Measurements from ENCODE around the gene IFT122.

Gene IFT122

DNA sequence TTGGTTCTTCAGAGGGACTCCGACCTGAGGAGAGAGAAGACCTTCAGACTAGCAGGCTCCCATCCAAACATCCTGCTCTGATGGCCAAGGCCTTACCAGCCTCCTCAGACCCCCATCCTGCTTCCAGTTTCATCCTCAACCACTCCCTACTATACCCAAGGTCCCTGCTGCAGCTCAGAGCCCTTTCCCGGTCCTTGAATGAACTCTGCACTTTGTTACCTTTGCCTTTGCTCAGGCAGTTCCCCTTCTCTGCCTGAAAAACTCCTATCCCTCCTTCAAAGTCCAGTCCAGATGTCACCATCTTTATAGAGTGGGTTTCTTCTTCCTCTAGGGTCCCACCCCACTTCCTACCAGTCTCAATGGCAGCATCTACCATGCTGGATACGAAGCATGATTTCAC, 24.6 kb upstream of the IFT122 start:
- no peak for DNase-seq

DNA sequence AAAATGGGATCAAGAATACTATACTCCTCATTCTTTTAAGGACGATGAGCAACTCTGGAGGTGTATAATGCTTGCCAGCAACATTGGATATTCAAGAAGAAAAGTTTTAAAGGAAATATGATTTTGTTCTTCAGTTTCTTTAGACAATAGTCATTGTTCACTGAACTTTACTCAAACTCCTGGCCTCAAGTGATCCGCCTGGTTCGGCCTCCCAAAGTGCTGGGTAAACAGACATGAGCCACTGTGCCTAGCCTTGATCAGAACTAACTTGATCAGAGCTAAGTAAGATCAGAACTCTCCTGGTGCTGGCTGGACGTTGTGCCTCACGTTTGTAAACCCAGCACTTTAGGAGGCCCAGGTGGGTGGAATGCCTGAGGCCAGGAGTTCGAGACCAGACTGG, 24.2 kb upstream of the IFT122 start:
- no peak for DNase-seq

DNA sequence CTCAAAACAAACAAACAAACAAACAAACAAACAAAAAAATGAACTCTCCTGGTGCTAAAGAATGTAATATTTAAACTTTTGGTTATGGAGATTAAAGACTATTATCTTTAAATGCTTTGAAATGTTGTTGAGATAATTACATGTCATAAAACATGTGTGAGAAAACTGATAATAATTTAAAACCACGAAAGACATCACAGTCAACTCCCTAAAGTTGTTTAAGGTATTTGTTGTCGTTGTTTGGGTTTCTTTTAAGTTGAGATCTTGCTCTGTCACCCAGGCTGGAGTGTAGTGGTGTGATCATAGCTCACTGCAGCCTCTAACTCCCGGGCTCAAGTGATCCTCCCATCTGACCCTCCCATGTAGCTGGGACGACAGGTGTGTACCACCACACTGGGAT, 23.6 kb upstream of the IFT122 start:
- DNase-seq = no peak

DNA sequence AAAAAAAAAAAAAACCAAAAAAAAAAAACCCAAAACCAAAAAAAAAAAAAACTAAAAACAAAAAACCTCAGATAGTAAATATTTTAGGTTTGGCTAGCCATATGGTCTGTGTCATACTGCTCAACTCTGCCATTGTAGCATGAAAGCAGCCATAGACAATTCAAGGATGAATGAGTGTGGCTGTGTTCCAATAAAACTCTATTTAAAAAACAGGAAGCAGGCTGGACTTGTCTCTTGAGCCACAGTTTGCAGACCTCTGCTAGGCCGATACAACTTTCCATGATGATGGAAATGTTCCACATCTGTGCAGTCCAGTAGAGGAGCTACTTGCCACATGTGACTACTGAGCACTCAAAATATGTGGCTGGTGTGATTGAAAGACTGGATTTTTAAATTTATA, 22.7 kb upstream of the IFT122 start:
- DNase-seq = no peak

DNA sequence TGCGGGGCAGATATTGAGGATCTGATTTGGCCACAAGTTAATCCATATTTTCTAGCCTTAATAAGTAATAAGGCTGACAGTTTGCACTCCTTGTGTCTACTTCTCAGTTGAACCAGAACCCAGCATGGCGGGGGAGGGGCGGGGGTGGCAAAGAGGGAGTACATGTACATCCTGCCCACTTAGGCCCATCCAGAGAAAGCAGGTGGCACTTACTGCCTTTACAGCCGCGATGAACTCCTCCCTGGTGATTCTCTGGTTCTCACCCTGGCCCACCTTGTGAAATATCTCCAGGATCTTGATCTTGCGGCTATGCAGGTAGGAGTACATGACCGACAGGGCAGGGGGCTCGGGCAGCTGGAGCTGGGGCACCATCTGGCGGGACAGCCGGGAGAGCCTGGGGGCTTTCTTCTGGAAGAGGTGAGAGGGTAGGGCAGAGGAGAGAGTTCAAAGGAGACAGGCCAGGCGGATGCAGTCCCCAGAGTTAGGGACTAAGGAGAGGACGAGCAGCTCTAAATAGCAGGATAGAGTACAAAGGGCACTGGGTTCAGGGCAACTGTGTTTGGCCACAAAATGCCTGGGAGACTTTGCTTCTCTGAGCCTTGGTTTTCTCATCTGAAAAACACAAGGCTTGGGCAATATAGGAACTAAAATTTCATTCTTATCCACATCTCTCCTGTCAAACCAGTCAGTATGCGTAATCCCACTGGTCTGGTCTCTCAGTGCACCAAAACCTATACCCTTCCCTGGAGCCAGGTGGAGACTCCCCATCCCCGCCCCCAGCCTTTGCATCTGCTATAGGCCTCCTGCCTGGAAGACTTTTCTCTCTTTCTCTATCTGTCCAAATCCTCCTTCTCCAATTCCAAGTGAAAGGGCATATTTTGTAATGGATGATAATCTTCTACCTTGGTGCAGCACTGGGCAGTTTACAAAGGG, 21.7 kb upstream of the IFT122 start:
- no peak for DNase-seq

DNA sequence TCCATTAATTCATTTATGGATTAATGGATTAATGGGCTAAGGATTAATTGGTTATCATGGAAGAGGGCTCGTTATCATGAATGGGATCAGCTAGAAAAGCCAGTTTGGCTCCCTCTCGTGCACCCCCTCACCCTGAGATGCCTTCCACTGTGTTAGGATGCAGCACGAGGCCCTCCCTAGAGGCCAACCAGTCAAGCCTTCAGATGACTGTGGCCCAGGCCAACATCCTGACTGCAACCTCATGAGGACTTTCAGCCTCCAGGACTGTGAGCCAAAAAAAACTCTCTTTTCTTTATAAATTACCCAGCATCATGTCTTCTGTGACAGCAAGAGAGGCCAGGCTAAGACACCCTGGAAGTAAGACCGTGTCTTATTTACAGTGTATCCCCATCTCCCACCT, 20.5 kb upstream of the IFT122 start:
- DNase-seq = no peak

DNA sequence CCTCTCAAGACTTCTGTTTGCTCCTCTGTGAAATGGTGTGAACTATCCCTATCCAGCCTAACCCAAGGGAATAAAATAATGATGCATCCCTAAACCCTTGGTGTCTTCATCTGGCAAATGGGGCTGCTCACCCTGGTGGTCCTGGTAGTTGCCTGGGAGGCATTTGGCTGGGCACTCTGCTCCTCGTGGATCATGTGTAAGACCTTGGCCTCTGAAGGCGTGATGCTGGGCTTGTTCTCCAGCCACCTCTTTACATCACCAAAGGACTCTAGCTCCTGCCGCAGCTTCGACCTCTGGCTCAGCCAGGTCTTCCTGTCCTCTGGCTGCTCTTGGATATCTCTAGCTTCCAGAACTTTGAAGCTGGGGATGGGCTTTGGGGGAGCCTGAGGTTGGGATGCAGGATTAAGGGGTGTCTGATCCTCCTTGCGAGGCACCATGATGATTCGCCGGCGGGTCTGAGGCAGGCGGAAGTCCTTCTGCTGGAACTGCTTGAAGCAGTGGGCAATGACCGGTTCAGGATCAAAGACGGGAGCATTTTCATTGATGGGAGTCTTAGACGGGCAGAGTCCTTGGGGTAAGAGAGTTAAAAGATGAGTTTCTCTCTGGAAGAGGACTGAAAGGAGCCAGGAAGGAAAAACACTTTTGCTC, 18.7 kb upstream of the IFT122 start:
- DNase-seq = no peak

DNA sequence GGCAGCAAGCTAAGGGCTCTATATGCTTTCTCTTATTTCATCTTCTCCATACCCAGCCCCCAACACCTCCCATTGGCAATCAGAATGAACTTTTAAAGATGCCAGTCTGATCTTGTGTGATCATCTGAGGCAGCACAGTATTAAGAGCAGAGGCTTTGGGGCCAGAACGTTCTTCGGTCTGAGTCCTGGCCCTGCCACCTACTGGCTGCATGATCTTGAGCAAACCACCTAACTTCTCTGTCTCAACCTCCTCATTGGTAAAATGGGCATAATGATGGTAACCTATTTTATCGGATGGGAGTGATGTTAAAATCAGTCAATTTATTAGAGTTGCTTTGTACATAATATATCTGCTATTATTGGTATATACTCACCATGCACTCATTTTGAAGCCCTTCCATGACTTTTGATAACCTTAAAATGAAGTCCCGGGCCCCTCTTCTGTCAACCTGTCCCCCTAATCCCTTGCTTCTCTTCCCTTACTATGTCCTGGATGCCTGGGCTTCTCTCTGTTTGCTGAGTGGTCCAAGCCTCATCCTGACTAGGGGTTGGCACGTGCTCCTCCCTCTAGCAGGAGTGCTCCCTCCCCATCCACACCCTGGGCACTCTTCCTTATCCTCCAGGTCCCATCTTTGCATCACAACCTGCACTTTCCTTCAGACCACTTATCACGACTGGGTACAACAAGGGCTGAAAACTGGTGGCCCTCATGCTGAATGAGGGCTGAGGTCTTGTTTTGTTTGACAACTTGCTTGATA, 17.9 kb upstream of the IFT122 start:
- DNase-seq = no peak

DNA sequence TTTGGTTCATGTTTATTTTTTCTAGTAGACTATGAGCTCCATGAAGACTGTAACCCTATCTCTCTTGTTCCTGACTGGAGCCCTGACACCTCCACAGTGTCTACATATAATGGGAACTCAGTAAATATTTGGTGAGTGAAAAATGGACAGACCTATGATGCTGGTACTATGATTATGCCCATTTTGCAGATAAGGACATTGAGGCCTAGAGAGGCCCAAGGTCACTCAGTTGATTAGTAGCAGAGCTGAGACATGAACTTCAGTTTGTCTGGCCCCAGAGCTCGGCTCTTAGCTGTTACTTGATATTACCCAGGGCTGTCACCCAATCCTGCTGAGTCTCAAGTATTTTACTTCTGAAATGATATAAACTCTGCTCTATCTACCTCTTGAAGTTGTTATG, 17.1 kb upstream of the IFT122 start:
- no peak for DNase-seq

DNA sequence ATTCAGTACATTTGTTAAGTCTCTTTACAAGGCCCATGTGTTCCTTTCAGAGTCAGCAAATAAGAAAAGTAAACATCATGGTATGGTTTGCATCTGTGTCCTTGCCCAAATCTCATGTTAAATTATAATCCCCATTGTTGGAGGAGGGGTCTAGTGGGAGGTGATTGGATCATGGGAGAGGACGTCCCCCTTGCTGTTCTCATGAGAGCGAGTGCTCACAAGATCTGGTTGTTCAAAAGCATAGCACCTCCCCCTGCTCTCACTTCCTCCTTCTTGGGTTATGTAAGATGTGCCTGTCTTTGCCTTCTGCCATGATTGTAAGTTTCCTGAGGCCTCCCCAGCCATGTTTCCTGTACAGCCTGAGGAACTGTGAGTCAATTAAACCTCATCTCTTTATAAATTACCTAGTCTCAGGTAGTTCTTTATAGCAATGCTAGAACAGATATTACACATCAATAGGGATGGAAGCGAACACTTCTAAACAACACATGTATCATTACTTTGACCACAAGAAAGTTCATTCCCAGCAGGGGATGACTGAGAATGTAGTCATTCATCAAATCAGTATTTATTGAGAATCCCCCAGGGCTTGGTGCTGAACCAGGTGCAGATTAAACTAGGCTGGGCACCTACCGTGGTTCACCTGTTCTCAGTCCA, 15.7 kb upstream of the IFT122 start:
- DNase-seq = peak; percentile 89 to 94

DNA sequence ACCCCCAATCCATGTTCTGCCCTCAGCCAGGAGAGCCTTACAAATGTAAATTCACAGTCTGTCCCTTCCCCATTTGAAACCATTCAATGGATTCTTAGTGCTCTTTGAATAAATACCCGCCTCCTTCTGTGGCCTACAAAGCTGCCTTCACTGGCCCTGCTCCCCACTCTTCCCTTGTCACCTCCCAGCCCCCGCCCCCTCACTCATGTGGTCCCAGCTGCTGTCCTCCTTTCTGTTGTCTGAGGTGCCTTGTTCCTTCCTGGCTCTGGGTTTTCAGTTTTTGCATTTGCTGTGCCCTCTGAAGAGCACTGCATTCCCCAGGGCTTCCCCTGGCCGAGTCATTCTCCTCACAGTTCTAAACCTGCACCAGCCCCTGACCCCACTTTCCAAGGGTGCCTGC, 14.8 kb upstream of the IFT122 start:
- no peak for DNase-seq

DNA sequence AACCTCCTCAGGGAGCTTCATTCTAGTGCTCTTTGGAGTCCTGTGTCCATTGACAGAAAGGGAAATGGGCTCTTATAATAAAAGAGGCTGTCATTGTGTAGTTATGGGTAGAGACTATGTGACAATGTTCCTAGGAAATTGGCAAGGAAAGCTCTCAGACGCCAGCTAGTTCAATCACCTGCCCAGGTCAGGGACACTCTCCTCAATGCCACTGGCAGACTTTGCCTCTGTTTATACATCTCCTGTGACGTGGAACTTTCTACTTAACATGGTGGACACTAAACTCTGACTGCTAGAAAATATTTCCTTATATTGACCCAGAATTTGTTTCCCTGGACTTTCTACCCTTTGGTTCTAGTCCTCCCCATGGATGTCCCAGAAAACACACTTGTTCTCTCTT, 14.4 kb upstream of the IFT122 start:
- no peak for DNase-seq

DNA sequence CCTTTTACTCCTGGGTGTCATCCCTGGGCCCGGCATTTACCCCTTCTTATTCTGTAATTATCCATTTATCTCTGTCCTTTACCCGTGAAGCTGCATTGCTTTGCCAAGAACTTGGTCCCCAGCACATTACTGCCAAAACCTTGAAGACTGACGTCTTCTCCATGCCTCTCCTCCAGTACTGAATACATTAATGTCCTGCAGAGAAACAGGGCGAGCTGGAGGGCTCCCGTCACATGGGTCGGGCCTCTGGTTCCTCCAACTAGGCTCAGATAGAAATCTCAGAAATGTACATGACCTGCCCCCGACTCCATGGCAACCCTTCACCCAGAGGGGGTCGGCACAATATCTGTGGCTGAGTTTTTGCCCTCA, 12.0 kb upstream of the IFT122 start:
- no peak for DNase-seq

DNA sequence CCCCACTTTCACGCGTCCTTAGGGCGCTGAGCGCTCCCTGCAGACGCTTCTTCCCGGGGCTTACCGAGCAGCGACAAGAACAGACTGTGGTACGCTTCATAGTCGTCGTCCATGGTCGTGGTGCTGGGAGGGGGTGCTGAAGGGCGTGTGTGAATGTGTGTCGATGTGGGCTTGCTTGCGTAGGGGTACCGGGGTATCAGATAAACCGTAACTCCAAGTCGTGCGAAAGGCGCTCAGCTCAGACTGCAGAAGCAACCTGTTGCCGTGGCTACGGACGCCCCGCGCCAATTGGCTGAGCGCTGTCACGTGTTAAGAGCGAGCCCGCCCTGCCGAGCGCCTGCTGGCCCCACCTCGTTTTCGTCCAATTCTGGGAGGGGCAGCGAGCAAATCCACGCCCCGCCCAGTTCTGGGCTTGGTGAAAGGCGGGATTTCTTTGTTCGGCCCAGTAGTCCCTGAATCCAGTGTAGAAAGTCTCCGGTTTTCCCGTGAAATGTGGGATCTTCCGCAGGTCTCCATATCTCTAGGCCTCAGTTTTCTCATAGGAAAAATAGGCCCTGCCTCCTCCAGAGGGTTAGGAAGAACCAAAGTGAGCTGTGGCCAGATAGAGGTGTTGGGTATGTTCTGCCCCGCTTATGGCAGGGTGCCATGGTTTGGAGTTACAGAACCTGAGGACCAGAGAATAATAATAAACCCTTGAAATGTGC, 11.5 kb upstream of the IFT122 start, which contains the start of gene EFCAB12:
TSS of gene EFCAB12 (minus strand) at position 261 of the 704 bp plus-strand sequence. CDS start at position 113, 148 bp downstream.
- DNase-seq = peak; percentile 88 to 91

DNA sequence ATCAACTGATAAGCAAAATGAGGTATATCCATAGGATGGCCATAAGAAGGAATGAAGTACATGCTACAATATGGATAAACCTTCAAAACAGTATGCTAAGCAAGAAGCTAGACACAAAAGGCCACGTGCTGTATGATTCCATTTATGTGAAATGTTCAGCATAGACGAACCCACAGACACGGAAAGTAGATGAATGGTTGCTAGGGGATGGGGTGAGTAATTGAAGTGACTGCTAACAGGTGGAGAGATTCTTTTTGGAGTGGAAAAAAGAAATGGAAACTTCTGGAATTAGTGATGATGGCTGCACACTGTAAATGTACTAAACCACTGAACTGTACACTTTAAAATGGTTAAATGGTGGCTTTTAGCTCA, 11.0 kb upstream of the IFT122 start:
- no peak for DNase-seq

DNA sequence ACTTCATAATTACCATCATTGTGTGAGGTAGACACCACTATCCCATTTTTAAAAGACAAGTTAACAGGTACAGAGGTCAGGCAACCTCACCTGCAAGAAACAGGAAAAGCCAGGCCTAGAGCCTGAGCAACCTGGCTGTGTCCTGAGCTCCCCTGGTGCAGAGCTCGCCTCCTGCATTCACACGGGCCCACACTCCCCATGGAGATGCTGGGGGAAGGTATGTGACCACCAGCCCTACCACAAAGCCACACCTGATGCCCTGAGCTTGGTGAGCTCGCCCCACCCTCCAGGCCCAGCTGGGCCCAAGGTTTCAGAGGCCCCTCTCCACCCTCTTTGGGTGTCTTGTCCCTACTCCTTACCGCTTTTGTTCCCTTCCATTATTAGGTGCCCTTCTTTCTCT, 10.4 kb upstream of the IFT122 start:
- DNase-seq = no peak

DNA sequence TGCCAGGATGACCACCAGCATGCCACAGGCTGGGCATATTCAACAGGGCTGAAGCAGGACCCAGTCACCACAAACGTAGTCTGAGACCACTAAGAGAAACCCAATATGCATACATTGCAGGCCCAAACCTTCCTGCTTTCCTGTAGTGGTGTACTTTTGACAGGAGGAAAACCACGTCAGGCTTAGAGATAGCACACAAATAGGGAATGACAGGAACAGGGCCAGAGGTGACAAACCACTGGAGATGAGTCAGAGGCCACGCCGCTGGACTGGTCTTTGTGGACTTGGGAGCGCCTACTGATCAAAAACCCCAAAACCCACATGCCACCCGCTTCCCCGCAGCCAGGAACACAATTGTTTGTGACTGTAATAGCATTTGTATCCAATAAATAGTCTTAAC, 8.0 kb upstream of the IFT122 start:
- DNase-seq = no peak

DNA sequence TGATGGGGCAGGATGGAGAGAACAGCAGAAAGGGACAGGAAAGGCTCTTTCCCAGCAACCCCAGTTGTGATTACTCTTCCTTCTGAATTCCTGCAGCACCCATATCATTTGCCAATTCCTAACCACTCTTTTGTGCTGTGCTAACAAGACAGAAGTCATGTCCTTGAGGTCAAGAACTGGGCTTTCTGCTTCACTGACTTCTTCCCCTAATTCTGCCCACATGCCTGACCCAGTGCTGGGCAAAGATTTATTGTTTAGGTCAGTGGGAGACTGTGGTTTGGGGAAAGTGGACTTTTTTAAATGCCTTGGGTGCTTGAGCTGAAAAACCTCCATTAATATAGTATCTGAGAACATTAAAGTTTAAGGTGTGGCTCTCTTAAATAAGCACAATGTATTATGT, 7.4 kb upstream of the IFT122 start:
- no peak for DNase-seq

DNA sequence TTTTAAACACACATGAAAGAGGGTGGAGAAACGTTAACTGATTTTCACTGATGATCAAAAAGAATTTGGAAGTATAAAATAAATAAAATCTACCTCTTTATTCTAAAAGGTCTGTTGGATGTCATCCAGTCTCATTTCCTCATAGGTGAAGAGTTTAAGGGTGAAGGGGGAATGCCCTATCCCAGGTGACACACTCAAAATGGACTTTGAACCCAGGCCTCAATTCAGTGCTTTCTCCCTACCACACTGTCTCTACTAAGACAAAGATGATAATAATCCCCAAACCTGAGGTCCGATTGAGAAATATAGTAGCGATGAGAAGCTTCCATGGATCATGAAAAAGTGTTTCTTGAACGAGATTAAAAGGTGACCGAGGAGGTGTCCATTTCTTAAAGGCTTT, 6.5 kb upstream of the IFT122 start:
- no peak for DNase-seq

DNA sequence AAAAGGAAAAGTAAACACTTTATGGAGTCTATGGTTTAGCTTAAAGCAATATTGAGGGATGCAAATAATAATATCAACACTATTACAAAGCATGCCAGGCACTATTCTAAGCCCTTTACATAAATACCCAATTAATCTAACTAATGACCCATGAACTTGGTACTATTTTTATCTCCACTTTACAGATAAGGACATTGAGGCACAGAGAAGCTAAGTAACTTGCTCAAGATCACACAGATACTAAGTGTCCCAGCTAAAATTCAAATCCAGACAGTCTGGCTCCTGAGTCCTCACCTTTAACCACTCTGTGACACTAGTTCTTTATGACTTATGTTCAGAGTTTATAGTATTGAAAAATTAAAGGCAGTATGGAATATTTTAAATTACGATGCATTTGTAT, 5.9 kb upstream of the IFT122 start:
- no peak for DNase-seq

DNA sequence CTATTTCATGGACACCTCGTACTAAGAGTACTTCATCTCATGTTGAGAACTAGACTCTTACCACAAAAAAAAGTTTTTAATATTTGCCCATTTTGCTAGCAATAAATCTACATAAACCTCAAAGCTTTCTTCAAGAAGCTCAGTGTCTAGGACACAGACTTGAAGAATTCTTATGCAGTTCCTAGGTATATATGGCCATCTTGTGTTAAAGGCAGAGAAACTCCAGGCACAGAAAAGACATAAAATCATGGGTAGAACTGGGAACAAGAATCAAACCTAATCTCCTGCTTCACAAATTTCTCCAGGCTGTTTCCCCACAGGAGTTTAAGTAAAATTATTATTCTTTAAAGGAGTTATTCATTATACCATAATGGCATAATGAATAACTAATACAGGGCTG, 4.7 kb upstream of the IFT122 start:
- DNase-seq = no peak

DNA sequence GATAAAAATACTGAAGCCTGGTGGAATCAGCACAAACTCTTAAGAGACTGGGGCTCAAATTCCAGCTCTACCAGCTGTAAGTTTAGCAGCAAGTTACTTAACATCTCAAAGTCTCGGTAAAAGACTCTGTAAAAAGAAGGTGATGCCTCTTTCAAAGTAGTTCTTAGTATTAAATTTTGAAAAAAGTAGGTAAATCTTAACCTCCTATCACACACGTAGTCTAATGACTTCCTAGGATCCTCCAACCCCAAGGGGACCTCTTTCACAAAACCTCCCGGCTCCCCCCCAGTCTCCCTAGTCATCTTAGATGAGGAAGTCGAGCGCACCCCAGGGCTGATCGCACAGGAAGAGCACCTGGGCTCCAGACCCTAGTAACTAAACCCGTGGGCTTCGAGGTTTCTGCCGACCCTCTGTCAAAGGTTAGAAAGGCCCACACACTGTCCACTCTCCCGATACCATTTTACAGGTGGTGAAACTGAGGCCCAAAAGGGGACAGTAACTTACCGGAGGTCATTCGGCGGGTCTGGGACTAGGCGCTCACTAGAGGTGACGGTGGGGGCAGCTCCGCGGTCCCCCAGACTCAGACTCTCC, 703 bp upstream of the IFT122 start:
- DNase-seq = peak; percentile 54 to 57

All from Kasumi-1 (cell line).